HG03469 (cell line): Measurements from ENCODE around the gene USP15.
"Not testable (repeated sequence)": the region's sequence is repeated elsewhere in the genome, so short reads cannot be mapped to it uniquely, and the experiment has no call there.

Source experiments
- ATAC-seq: cut with Tn5 transposase; IDR thresholded peaks from one replicate; pipeline ENCODE4 v1.9.1; 2021; ENCODE audit warnings: mild to moderate bottlenecking, moderate library complexity, moderate number of reproducible peaks; ENCODE audit not compliant: unreplicated experiment

USP15 gene

GRCh38 chr12:62436164-62436503, 175.9 kb downstream of the USP15 start:
- no peak for ATAC-seq

GRCh38 chr12:62438098-62438692, 178.0 kb downstream of the USP15 start:
- ATAC-seq, result no peak

- no peak for ATAC-seq
Observed at GRCh38 chr12:62446754-62447452, 186.7 kb downstream of the USP15 start.

GRCh38 chr12:62448436-62448835, 188.2 kb downstream of the USP15 start:
- no peak for ATAC-seq

- ATAC-seq, result not testable (repeated sequence)
Observed at GRCh38 chr12:62455429-62455828, 195.2 kb downstream of the USP15 start.

- no peak for ATAC-seq
Observed at GRCh38 chr12:62458626-62459025, 198.4 kb downstream of the USP15 start.

GRCh38 chr12:62459976-62460375, 199.8 kb downstream of the USP15 start:
- no peak for ATAC-seq

- ATAC-seq, result not testable (repeated sequence)
Observed at GRCh38 chr12:62461171-62461837, 201.1 kb downstream of the USP15 start.

- ATAC-seq, result not testable (repeated sequence)
Observed at GRCh38 chr12:62463252-62463651, 203.0 kb downstream of the USP15 start.
